Measurements from ENCODE around the gene TBC1D22B.

GRCh38 chr6:37218511-37218910 lies 39.1 kb upstream of the TBC1D22B start:
- TF ChIP-seq REPIN1 (tag by site-specific recombination; IDR thresholded peaks at IDR 0.05; ENCODE audit: low read depth) (no peak), OSR2 (tag by site-specific recombination; IDR thresholded peaks at IDR 0.05) (no peak), CTCF (tag by site-specific recombination; IDR thresholded peaks at IDR 0.05) (no peak), ZNF830 (tag by site-specific recombination; IDR thresholded peaks at IDR 0.05; ENCODE audit: low read depth) (no peak)

Data from HEK293 (cell line).